Esophagus muscularis mucosa (tissue), 4 donors: ENCODE measurements around the gene ASIC1. TPM values are rescaled to one million over a fixed set of nuclear protein-coding genes. Genes with fewer than 3 reads are reported as not detected.

Experiments used
- DNase-seq: peaks from one replicate; pipeline ENCODE4 v3.0.0-alpha.2; 2017; ENCODE audit errors: extremely low spot score
- H3K27ac ChIP-seq, 4 donors: fragments of 200-600 bp; sonication (generic); replicated peaks in 1 of 4; 1 replicate in 3 of 4; 2 replicates in 1 of 4; pipeline ENCODE4 v1.5.1; 2016 to 2019; ENCODE audit warnings: mild to moderate bottlenecking in 1 of 4
- H3K27me3 ChIP-seq, 4 donors: fragments of 200-600 bp; sonication (generic); one replicate each; pipeline versions ENCODE4 v1.5.1 to v1.6.0; 2016 to 2019
- H3K36me3 ChIP-seq, 4 donors: fragments of 200-600 bp; sonication (generic); one replicate each; pipeline ENCODE4 v1.5.1; 2016 to 2019
- H3K4me1 ChIP-seq, 4 donors: fragments of 200-600 bp; sonication (generic); one replicate each; pipeline ENCODE4 v1.5.1; 2016 to 2019
- H3K4me3 ChIP-seq, 4 donors: fragments of 200-600 bp; sonication (generic); 1 replicate in 2 of 4; 2 replicates in 2 of 4; pipeline ENCODE4 v1.5.1; 2016 to 2019; ENCODE audit warnings: mild to moderate bottlenecking in 4 of 4, moderate library complexity in 1 of 4
- H3K9me3 ChIP-seq, 4 donors: fragments of 200-600 bp; sonication (generic); 1 replicate in 3 of 4; 2 replicates in 1 of 4; pipeline ENCODE4 v1.5.1; 2016 to 2019
- EP300 ChIP-seq: sonication (generic); formaldehyde crosslinking; IDR thresholded peaks from one replicate; pipeline ENCODE4 v1.6.1; 2017; ENCODE audit warnings: antibody characterized with exemption
- POLR2A ChIP-seq: fragments of 450-650 bp; IDR thresholded peaks from one replicate; pipeline ENCODE4 v1.6.1; 2017; ENCODE audit warnings: antibody characterized with exemption, moderate library complexity, mild to moderate bottlenecking, low read depth
- POLR2AphosphoS5 ChIP-seq, 2 donors: sonication (generic); formaldehyde crosslinking; IDR thresholded peaks; one replicate each; pipeline ENCODE4 v1.6.1; 2017; ENCODE audit warnings: antibody characterized with exemption in 2 of 2
- WGBS: methylation state at CpG from one replicate; pipeline ENCODE4 v1.1.5; 2018; 5-methylcytosine and 5-hydroxymethylcytosine counted together
- intact Hi-C: fragments of 100-400 bp; cut with DNase I; formaldehyde crosslinking; loops from one replicate; pipeline ENCODE4 v1.15.1; 2023
- total RNA-seq, 4 donors: library from RNA; depleted of rRNA; stranded (reverse); fragments of >200 nt; gene quantifications; one replicate each; pipeline versions ENCODE4 v1.1.0 to v1.2.1, GENCODE V29; 2016
- TF ChIP-seq, protein P1 (sequence below), 3 experiments: fragments of 200-600 bp in 2 of 3; fragments of 450-650 bp in 1 of 3; sonication (generic) in 2 of 3; IDR thresholded peaks; one replicate each; pipeline ENCODE4 v1.5.1; 2017 to 2019; ENCODE audit warnings: antibody characterized with exemption in 3 of 3, mild to moderate bottlenecking in 2 of 3, moderate library complexity in 1 of 3

ASIC1 gene
- total RNA-seq, 4 donors from 2014 or later = 0.66 to 5.6 (median 2.9) TPM

GRCh38 chr12:50109319-50109718, 51.9 kb downstream of the ASIC1 start:
- WGBS = 87% methylated on average over 2 of the region's 3 CpGs
- Histone ChIP-seq H3K9me3 (no peaks in the 10 kb centered on the region), H3K36me3 (no peaks in the 10 kb centered on the region), H3K4me1 (peaks cover 43 to 56% (median 50%) of the 10 kb centered on the region in 4 donors), H3K27ac (peak overlapping the region; percentile 81 to 96 (median 85)), H3K27me3 (no peaks in the 10 kb centered on the region), H3K4me3 (no peak overlapping the region)
- DNase-seq = no peak
- intact Hi-C loops = no loop called here
- TF ChIP-seq POLR2A = no peak
- TF ChIP-seq, protein P1, sequence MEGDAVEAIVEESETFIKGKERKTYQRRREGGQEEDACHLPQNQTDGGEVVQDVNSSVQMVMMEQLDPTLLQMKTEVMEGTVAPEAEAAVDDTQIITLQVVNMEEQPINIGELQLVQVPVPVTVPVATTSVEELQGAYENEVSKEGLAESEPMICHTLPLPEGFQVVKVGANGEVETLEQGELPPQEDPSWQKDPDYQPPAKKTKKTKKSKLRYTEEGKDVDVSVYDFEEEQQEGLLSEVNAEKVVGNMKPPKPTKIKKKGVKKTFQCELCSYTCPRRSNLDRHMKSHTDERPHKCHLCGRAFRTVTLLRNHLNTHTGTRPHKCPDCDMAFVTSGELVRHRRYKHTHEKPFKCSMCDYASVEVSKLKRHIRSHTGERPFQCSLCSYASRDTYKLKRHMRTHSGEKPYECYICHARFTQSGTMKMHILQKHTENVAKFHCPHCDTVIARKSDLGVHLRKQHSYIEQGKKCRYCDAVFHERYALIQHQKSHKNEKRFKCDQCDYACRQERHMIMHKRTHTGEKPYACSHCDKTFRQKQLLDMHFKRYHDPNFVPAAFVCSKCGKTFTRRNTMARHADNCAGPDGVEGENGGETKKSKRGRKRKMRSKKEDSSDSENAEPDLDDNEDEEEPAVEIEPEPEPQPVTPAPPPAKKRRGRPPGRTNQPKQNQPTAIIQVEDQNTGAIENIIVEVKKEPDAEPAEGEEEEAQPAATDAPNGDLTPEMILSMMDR (IDR thresholded peaks at IDR 0.05) = no peak
- no peak for TF ChIP-seq EP300
- TF ChIP-seq POLR2AphosphoS5 (IDR thresholded peaks at IDR 0.05) = no peak

GRCh38 chr12:50110127-50110761, 52.8 kb downstream of the ASIC1 start:
- no peak for TF ChIP-seq POLR2A
- TF ChIP-seq, protein P1 (IDR thresholded peaks at IDR 0.05) = no peak
- TF ChIP-seq EP300 = no peak
- no peak for TF ChIP-seq POLR2AphosphoS5 (IDR thresholded peaks at IDR 0.05)
- DNase-seq = no peak
- intact Hi-C loops = loop anchor here (5.0 kb wide), 1 partner anchor 57 kb away; the partner anchor contains the start of gene CERS5

DNA sequence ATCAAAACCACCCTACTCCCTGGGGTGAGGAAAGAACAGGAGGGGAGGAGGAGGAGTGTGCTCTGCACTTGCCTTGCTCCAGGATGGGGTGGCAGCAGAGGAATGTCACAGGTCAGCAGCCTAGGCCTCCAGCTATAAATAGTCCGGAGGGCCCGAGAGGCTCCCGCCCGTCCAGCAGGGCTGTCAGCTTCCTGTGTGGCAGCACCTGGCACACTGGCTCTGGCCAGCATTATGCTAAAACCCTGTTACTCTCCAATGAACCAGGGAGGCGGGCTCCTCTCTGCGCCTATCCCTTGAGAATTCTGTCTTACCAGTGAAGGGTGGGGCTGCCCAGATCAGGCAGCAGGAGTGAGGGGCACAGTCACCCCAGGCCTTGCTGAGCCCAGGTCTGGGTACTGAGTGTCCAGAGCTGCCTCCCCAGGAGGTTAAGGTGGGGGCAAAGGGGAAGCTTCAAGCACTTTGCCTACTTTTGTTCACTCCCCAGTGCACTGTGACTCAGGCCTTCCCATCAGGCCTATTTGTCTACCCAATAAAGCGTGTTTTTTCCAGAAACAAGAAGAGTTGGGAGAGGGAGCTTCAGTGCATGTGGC, 53.5 kb downstream of the ASIC1 start:
- H3K36me3 ChIP-seq = peaks cover 0 to 10% (median 4%) of the 10 kb centered on the region in 4 donors
- no peaks in the 10 kb centered on the region for H3K27me3 ChIP-seq
- intact Hi-C loops = loop anchor here (5.0 kb wide), 1 partner anchor 56 kb away; the partner anchor contains the start of gene CERS5
- H3K4me3 ChIP-seq = peak overlapping the region; percentile 40 to 97 (median 48)
- TF ChIP-seq, protein P1 (IDR thresholded peaks at IDR 0.05) = no peak
- TF ChIP-seq POLR2AphosphoS5 (IDR thresholded peaks at IDR 0.05) = no peak
- TF ChIP-seq POLR2A = no peak
- TF ChIP-seq EP300 = no peak
- no peak for DNase-seq
- peak overlapping the region; percentile 81 to 96 (median 85) for H3K27ac ChIP-seq
- no peaks in the 10 kb centered on the region for H3K9me3 ChIP-seq
- peaks cover 43 to 59% (median 48%) of the 10 kb centered on the region in 4 donors for H3K4me1 ChIP-seq
- 80% methylated on average over 3 of the region's 7 CpGs for WGBS

More at GRCh38 chr12:50110127-50110761, 52.8 kb downstream of the ASIC1 start:
- Histone ChIP-seq H3K27ac (peak overlapping the region; percentile 81 to 96 (median 85)), H3K36me3 (peaks cover 0 to 4% (median 2%) of the 10 kb centered on the region in 4 donors), H3K4me3 (peak overlapping the region in 1 of 4 donors; percentile 53), H3K4me1 (peaks cover 44 to 57% (median 48%) of the 10 kb centered on the region in 4 donors), H3K9me3 (no peaks in the 10 kb centered on the region), H3K27me3 (no peaks in the 10 kb centered on the region)
- WGBS = 53% methylated on average over 8 of the region's 8 CpGs

DNA sequence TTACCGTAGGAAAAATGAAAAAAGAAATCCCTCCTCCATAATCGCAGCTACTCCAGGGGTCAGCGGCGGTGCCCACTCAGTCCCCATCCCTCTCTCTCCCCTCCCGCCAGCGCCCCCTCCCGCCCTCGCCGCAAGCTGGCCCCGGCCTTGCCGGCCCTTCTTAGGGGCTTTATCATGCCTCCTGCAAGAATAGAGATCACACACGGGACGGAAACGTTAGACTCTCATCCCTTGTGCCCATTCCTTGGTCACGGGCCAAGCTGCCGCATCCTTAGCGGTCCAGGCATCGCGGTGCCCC, 53.9 kb downstream of the ASIC1 start:
- H3K27ac ChIP-seq = peak overlapping the region; percentile 81 to 96 (median 85)
- no peaks in the 10 kb centered on the region for H3K27me3 ChIP-seq
- 6% methylated on average over 15 of the region's 19 CpGs for WGBS
- no peak for DNase-seq
- H3K36me3 ChIP-seq = peaks cover 0 to 15% (median 6%) of the 10 kb centered on the region in 4 donors
- peak overlapping the region; percentile 40 to 97 (median 48) for H3K4me3 ChIP-seq
- peaks cover 45 to 64% (median 52%) of the 10 kb centered on the region in 4 donors for H3K4me1 ChIP-seq
- TF ChIP-seq POLR2AphosphoS5 (IDR thresholded peaks at IDR 0.05) = no peak
- no peak for TF ChIP-seq EP300
- TF ChIP-seq POLR2A = no peak
- TF ChIP-seq, protein P1 (IDR thresholded peaks at IDR 0.05) = no peak
- H3K9me3 ChIP-seq = no peaks in the 10 kb centered on the region
- intact Hi-C loops = loop anchor here (5.0 kb wide), 1 partner anchor 56 kb away; the partner anchor contains the start of gene CERS5
